Activated CD4-positive, CD25-positive, alpha-beta regulatory T cell treated with anti-CD3 and anti-CD28 coated beads, Interleukin-2, amount 50 U/mL, for 24 hours (primary cell): Measurements from ENCODE around the gene PDLIM5.
"Not testable (repeated sequence)": the region's sequence is repeated elsewhere in the genome, so short reads cannot be mapped to it uniquely, and the experiment has no call there.

Source experiments
- ATAC-seq, 2 donors: fragments of 150-1000 bp; cut with Tn5 transposase; one replicate each; pipeline ENCODE4 v1.10.0; 2021; ENCODE audit warnings: mild to moderate bottlenecking in 1 of 2, moderate library complexity in 1 of 2

Gene PDLIM5

DNA sequence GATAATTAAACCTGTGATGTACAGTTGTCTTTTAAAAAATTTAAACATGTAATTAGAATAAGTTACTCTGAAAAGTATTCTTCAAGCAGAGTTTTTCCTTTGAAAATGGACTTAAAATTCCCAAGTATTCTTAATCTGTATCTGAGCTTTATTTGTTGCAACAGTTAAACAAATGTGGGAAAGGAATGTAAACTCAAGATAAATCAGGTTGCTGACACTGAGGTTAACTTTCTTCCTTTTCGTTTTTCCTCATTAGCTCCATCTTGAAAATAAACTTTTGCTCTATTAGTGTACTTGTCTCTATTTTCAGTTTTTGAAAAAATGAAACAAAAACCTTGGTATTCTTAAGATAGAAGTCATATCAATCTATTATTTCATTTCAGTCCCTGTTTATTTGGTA lies 161.5 kb downstream of the PDLIM5 start:
- no peak for ATAC-seq

DNA sequence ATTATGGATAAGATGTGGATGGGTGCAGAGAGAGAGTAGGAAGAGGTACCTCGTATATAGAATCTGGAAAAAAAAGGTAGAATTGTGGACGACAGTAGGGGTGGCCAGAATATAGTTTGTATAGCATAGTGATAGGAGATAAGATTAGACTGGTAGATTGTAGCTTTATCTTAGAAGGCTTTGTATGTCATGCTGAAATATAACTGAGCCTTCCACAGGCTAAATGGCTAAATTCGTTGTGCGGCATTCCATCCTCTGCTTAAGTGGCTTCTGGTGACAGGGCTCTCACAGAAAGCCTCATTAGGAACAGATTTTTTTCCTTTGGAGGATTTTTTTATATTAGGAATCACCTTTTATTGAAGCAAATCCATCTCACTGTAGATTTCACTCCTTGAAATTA lies 163.7 kb downstream of the PDLIM5 start:
- ATAC-seq, result no peak

DNA sequence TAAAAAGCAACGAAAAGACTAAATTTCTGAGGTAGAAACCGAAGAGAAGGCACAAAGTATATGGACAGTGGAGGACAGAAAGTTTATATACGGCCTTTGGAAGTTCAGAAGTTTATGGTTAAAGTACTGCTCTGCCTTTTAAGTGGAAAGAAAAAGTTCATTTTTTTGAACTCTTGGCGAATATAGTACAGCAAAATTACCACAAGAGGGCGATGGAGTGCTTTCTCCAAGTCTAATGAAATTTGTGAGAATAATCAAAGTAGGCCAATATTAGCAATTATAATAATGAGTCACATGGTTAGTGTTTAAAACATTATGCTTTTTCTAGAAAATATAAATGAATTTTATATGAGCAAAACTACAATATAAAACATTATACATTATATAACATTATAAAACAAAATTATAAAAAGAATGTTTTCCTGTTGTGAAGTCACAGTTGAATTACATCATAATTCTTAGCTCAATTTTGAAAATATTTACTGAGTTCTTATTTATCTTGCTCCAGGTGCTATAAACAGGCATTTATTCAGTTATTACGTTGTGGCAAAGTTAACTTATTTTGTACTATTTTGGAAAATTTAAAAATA lies 169.8 kb downstream of the PDLIM5 start:
- peak; percentile 27 to 32 for ATAC-seq

DNA sequence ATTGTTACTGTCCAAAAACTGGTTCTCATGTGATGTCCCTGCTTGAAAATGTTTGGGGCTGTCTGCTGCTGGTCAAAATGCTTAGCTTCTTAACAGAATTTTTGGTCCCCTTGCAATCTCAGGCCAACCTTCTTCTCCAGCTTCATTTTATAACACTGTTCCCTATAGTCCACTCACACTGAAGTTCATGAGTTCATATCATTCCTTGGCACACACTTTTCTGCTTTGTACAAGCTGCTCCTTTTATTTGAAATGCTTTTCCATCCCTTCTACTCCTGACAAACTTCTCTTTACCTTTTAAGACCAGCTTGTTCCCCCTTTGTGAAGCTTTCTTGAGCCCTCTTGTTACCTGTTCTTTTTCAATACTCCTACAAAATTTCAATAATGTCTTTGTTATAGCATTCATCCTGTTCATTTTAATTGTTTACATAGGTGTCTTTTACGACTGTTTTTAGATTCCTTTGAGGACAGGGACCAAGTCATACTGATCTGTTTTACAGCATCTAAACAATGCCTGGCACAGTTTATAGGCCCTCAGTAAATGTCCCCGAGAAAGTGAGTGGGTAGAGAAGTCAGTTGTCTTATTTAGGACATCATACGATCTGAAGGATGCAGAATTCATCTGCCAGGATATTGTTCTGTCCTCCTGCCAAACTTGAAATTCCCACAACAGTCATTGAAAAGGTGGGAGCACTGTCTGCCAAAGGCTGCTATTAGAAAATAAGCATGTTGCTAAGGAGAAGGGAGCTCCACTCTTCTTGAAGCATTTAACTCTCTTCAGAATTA lies 171.6 kb downstream of the PDLIM5 start:
- no peak for ATAC-seq

DNA sequence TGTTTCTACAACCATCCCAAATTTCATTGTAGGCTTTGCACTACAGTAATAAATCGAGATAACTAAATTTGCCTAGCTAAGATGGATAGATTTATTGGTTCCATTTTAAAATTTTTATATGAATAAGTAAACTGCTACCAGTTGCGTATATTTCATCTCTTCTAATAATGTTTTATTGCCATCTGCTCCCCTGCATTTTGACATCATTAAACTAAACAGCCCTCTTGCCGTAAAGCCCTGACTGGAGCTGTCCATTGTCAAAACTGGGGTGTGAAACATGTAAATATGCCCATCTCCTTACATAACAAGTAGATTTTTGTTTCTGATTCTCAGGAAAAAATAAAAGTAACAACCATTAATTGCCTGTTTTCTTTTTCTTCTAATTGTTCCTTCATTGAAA lies 175.2 kb downstream of the PDLIM5 start:
- ATAC-seq, result no peak

DNA sequence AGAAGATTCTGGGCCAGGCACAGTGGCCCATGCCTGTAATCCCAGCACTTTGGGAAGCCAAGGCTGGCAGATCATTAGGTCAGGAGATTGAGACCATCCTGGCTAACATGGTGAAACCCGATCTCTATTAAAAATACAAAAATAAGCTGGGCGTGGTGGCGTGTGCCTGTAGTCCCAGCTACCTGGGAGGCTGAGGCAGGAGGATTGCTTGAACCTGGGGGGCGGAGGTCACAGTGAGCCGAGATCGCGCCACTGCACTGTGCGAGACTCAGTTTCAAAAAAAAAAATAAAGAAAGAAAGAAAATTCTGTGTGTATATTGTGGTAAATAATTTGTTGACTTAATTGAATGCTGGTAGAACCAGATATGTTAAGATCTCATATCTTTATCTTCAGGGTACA lies 177.3 kb downstream of the PDLIM5 start:
- not testable (repeated sequence) for ATAC-seq

DNA sequence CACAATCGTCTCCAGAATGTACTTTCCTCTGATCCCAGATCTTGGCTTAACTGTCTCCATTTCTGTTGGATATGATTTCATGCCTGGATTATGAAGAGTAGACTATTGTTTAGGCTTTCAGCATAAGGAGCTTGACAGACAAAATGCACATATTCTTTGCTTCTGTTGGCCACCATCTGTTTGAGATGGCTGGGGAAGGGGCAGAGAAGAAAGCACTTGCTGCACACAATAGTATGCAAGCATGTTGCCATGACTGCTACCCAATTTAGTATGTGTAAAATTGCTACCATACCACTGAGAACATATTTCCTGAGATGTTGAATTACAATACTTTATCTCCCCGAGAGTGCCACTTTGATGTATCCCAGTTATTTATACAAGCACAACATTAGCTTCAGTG lies 178.1 kb downstream of the PDLIM5 start:
- ATAC-seq, result no peak

DNA sequence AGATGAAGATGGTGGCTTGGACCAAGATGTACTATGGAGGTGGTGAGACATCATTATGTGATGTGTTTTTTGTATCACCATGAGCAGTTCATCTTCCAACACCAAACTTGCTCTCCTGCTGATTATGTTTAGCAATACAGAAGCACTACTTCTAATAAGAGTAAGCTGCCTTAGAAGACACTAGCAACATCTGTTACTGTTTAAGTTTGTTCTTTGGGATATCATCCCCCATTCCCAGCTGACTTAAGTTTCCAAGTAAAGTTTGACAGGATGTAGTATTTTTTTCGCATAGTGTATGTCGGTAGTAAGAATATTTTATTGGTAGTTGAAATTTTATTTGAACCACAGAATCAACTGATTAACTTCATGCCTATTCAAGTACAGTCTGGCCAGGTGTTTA lies 182.5 kb downstream of the PDLIM5 start:
- ATAC-seq, result no peak

DNA sequence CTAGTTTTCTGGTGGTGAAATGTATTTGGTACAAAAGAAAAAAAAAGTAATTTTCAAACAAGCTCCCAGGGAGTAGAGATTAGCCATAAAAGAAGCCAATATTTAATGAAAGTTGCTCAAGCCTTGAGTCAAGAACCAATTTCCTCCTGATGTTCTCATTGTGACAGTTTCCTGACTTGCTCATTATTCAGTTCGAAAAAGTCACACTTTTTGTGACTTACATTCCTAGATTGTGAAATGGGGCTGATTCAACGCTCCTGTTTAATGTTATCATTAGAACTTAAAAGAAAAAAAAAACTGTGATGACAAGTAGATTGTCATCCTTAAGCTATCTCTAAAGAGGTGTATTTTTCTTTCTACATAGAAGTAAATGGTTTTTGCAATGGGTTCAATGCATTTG lies 183.4 kb downstream of the PDLIM5 start:
- no peak for ATAC-seq

DNA sequence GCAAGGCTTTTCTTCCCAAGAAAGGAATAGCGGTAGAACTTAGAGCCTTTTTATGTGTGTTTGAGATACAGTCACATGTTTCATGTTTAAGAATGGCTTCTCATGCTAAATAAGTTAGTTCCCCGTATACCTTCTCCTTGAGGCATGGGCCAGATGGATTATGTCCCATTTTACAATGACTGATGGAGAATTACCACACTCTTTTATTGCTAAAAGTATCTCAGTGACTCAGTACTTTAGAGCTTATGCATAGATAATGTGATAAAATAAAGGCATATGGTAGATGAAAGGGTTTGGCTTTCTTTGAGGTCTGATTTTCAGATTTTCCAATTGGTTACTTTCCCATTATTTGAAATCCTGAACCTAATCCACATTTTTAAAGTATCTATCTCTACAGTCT lies 184.3 kb downstream of the PDLIM5 start:
- ATAC-seq, result no peak

DNA sequence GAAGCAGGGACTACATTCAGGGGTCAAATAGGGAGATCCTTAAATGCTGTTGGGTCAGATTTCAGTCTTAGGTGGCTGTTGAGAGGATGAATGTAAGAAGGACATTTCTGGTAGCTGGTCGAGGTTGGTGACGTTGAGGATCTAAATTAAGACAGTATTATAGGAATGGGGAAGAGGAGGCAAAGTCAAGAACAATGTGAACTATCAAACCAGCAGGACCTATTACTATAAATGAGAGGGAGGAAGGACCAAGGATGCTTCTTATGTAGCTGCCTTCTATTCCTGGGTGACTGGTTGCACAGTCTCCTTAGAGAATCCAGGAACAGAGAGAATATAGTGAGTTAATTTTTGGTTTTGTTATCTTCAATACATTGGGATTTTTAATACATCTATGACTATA lies 187.6 kb downstream of the PDLIM5 start:
- no peak for ATAC-seq

DNA sequence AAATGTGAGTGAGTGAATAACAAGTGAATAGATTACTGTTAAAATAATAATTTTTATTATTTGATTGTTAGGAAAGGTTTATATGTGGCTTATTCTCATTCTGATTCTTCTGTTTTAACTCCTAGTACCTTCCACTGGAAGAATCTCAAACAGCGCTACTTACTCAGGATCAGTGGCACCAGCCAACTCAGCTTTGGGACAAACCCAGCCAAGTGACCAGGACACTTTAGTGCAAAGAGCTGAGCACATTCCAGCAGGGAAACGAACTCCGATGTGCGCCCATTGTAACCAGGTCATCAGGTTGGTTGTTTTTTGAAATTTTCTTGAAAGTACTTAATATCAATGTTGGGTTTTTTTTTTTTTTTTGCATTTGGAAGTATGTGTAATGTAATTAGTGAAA lies 188.4 kb downstream of the PDLIM5 start:
- ATAC-seq, result no peak

DNA sequence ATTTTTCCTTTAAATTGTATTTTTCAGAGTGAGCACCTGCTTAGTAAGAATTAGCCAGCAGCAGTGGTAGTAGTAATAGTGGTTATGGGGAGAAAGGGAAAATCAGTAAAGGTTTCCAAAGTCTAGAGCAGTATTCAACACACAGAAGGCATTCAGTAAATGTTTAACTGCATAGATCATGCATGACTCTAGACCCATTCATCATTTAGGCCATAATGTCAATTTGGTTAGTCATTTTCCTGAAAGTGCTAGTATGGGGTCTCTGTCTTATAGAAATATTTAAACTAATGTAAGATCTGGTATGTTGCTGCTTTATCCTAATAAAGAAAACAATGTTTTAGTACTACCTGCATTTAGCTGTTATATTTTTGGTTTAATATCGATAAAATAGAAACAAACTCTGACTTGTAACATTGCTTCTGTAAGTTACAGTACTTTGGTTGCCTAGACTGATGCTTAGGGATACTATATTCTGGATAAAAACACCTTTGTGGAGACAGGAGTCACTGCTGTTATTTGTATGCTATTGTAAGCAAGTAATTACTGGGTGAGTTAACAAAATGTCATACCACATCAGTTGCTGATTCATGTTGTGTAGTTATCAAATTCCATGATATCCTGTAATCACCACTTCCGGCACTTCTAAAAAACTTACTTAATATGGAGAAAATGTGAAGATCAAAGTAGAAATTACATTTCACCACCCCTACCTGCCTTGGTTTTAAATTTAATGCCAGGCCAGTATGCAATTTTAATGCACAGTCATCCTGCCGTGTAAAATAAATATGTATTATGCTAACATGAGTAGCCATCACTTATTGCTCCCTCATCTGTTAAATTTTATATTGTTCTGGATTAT lies 190.2 kb downstream of the PDLIM5 start:
- no peak for ATAC-seq

DNA sequence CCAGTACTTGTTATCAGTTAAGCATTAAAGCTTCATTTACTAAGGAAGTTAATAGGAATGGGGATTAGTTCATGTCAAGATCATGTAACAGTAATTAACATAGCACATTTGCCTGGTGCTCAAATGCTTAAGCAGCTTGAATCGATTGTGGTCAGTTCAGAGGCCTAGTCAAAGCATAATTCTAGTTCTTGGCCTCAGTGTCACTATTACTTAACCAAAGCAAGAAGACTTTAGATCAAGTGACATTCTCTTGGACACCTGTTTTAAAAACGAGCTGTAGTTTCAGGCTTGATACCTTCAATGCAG lies 190.8 kb downstream of the PDLIM5 start:
- ATAC-seq, result no peak

DNA sequence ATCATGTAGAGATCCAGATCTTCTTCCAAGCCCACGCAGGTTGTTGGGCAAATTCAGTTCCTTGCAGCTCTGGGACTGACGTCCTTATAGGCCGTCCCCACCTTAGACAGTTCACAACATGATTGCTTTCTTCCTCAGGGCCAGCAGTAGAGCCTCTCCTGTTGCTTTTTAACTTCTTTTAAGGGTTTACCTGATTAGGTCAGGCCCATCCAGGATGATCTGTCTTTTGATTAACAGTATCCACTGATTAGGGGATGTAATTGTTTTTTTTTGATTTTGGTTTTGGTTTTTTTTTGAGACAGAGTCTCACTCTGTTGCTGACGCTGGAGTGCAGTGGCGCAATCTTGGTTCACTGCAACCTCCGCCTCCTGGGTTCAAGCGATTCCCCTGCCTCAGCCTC lies 197.0 kb downstream of the PDLIM5 start:
- no peak for ATAC-seq

DNA sequence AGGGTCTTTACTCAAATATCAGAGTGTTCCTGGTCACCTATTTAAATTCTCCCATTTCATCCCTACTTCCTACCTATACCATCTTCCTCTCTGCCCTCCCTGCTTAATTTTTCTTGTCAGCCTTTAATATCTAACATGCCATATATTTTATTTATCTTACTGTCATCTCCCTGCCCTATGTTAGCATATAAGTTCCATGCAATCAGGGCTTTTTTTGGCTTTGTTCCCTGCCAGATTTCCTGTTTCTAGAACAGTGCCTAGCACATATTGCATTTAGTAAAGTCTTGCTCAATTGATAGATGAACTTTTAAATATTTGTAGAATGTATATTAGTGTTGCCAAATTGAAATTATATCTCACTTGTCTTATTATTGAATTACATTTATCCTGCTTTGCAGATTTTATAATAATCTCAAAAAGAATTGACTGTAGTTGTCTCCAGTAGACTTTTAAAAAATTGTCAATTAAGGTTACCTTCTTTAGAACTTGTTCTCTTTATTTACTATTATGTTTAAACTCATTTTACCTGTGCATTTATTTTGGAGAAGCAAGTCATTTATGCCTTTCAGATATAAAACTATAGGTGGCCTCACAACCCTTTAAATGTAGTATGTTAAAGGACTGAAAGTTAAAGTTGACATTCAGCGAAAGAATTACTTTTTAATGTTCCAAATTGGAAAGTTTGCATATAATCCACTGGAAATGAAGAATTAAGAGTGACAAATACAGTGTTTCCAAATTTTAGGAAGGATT lies 197.8 kb downstream of the PDLIM5 start:
- no peak for ATAC-seq

DNA sequence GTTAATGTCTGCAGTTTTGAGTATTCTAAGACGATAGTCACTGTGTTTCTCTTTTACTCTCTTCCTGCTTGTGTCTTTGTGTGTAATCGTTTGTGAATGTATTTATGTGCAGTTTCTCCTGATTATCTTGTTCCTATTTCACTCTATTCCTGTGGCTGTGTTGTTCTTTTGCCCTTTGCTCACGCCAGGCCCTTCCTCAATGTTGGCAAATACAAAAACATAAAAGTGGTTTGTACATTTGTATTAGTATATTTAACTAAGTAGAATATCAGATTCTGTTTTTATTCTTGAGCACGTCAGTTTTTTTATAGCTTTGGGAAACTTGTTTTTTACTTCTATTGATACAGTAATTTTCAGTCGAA lies 198.4 kb downstream of the PDLIM5 start:
- no peak for ATAC-seq

DNA sequence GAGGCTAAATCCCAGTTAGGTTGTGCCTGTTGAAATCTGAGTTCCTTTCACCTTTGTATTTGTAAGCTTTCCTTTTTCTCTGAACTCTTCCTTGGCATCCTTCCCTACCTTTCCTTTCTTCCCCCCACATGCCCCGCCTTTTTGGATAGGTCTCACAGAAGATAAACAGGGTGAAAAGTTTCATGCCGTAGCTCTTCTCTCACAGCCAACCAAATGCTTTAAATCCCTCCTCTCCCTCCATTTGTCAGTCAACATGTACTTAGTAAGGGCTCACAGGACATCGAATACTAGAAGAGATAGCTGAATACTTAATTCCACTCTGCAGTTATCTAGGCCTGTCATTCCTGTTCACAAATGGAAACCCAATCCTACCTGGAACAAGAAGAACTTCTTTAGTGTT lies 198.9 kb downstream of the PDLIM5 start:
- ATAC-seq, result no peak

DNA sequence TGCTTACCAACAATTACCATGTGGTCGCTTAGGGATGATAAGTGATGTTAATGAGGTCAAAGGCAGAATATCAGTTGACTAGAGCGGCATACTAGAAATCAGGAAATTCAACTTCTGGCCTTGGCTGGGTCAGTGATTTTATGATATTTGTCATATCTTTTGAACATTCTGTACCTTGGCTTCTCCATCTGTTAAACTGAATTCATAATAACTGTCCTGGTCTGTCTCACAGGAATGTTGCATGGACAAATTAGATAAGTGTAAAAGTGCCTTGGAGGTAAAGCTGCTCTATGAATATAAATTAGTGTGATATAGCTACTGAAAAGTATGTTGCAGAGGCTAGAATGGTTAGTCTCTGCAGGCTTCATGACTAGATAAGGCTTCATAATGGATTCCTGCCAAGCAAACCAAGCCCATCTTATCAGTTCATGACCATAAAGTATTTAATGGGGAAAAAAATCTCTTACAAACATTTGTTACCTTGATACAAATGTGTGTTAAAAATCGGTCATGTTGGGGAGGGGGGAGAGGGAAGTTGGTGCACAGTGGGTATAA lies 201.4 kb downstream of the PDLIM5 start:
- no peak for ATAC-seq

DNA sequence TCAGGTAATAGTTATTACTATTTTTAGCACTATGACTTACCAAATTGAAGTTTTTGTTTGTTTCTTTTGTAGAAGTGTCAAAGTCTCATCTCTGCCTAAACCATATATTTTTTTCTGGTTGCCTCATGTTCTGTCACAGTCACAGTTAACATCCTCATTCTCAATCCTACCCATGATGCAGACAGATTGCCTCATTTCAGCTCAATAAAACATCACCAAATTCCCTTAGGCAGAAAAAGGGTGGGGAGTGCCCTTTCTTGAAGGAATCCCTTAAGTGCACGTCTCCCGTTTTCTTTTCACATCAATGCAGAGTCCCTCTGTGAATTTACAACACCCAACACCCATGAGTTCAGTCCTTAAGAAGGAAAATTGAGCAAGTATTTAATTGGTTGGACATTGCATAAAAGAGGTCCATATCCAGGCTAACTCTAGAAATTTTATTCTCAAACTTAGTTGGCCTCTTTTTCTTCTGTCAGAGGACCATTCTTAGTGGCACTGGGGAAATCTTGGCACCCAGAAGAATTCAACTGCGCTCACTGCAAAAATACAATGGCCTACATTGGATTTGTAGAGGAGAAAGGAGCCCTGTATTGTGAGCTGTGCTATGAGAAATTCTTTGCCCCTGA lies 202.4 kb downstream of the PDLIM5 start:
- ATAC-seq, result no peak

DNA sequence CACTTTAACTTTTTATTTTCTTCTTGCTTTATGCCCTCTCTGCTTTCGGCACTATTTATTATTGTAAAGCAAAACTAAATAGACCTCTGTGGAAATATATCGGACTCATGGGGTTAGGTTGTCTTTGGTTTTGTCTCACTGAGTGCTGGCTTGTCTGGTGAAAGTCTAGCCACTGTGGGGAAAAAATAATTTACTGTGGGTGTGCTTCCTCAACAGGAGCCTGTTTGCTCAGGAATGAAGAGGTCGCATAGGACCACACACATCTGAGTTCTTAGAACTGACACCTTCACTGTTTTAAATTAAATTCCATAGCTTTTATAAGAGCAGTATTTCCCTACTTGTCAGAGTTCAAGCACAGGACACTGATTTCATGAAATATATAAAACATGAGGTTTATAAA lies 203.0 kb downstream of the PDLIM5 start:
- ATAC-seq, result no peak

DNA sequence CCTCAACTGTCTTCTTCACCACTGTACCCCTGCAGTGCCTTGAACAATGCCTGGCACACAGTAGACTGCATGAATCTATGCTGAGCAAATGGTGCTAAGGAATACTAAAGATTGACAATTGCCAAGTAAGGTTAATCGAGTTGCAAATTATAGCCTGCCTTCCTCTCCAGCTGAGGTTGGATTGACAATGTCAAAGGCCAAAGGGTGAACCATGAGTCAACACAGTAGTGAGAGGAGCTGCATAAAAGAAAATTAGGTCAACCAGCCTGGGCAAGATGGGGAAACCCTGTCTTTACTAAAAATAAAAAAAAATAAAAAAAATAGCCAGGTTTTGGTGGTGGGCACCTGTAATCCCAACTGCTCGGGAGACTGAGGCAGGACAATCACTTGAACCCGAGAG lies 208.9 kb downstream of the PDLIM5 start:
- no peak for ATAC-seq

DNA sequence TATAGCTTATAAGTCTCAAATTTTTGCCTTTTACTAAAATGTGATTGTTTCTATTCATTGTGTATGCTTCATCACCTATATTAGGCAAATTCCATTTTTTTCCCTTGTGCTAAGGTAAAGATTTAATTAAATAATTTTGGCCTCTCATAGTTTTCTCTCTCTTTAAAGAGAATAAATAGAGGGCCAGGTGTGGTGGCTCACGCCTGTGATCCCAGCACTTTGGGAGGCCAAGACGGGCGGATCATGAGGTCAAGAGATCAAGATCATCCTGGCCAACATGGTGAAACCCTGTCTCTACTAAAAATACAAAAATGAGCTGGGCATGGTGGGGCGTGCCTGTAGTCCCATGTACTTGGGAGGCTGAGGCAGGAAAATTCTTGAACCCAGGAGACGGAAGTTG lies 213.3 kb downstream of the PDLIM5 start:
- not testable (repeated sequence) for ATAC-seq
